Measurements from ENCODE around the gene NLGN4X.
"Not testable (repeated sequence)": the region's sequence is repeated elsewhere in the genome, so short reads cannot be mapped to it uniquely, and the experiment has no call there.

NLGN4X gene

DNA sequence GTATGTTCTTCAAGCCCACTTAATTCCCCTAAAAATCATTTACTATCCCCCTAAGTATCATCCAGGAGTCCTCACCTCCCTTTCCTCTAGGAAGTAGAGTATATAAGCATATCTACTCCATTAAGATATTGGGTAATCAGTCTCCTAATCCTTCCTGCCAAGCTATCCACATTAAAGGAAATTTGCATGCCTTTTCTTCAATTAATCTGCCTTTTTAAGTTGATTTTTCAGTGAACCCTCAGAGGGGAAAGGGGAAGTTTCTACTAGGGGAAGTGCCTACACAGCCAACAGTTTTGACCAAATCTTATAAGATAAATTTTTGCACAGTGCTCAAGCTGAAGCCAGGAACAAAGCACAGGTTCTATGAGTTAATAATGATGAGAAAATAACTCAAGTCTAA, 222.8 kb downstream of the NLGN4X start:
- DNase-seq (ENCODE audit: low read depth): no peak

DNA sequence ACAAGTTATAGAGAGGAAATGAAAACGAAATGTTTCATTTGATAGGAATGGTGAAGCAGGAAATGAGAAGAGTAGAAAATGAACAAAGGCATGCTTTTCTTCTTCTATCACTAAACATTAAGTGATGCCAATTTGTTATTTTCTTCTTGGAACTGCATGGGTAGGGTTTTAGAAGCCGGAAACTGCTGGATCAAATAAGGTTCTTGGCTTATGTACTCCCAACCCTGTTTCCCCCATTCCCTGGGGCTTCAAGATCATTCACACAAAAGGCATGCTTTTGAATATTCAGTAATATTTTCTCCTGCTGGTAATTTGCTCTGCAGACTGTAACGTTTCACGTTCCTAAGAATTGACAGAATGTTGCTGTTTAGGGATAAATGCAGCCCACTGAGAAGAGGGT, 224.1 kb downstream of the NLGN4X start:
- no peak for DNase-seq (ENCODE audit: low read depth)

DNA sequence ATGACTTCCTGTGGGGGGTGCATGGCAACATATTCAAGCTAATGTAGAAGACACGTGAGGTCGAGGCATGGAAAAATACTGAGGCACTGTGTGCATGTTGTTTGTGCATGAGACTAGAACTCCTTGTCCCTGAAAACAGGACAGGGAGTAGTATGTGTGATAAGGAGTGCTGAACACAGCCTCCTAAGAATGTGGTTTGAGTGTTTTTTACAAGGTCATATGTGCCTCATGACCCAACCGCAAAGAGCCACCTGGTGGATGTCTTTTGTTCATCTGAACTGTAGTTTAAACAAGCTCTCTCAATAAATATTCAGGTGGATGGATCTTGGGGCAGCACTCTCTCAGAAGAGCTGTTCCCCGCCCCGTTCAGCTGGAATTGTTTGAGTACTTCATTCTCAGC, 226.6 kb downstream of the NLGN4X start:
- no peak for DNase-seq (ENCODE audit: low read depth)

DNA sequence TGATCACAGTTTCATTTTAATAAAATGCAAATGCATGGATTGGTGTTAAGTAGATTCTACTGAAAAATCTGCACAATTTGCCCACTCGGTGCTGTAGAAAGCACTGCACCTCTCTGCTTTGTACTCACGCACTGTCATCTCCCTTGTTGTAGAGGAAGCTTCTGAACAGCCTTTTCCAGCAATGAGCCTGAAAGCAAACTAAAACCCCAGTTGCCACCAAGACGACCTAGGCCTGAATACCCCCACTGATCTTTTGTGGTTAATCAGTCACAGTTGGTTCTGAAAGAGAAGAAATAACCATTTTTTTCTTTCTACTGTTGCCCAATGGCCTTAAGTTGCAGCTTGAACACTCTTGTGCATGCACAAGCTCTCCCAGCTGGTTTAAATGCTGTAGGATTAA, 229.8 kb downstream of the NLGN4X start:
- no peak for DNase-seq (ENCODE audit: low read depth)

DNA sequence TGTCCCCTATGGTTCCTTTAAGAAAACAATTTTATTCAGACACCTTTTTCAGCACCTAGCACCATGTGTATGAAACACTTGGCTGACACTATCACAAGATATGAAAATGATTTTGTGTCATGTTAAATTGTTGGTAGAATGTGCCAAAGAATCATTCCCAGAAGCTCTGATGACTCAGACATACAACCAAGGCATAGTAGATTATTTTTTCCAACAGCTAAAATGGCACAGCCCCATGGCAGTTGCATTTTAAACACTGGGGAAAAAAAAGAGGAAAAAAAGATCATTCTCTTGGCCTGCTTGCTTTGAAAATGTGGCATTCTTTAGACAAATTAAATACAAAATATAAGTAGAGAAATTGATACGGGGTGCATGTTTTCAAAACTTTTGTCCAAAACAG, 230.2 kb downstream of the NLGN4X start:
- DNase-seq (ENCODE audit: low read depth): no peak

DNA sequence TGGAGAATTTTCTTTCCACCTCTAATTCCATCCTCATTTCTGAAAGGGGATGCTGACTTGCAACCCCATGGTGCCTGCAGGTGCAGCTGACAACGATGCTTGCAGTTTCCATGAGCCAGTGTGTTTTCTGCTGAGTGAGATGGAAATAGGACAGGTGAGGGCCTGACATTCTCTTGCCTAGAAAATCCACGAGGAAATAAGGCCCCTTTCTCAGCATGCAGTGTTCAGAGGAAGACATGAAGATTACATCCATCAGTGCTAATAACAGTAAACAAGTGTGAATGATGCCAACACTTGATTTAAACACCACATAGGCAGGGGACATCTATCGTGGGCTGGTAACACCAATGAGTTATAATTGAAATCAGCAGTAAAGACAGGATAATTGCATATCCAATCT, 237.3 kb downstream of the NLGN4X start:
- DNase-seq (ENCODE audit: low read depth): no peak

DNA sequence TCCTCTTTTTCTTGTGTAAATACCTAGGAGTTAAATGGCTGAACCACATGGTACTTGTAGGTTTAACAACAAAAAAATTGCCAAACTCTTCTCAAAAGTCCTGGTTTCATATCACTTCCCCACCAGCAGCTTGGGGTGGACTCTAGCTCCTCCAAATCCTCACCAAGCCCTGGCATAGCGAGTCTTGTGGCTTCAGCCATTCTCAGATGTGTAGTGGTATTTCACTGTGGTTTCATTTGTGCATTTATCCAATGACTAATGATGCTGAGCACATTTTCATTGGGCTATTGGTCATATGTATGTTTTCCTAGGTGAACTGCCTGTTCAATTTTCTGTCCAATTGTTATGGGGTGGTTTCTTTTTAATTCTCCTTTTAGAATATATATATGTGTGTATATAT, 249.3 kb downstream of the NLGN4X start:
- DNase-seq (ENCODE audit: low read depth): no peak

DNA sequence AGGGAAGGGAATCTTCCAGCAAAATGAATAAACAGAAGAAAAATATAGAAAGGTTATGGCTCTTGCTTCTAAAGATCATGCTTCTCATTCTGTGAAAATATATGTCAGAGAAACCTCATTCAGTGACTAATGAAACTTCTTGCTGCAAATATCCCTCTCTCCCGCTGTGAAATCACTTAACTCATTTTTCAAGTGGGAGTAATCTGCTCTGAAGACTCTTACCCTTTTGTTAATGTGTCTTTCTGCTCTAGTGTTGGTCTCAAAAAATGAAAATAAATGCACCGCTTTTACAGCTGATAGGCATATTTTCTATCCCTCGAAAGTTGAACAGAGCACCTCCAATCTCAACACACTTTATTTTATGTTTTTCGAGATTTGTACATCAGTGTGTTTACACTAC, 252.3 kb downstream of the NLGN4X start:
- DNase-seq (ENCODE audit: low read depth): no peak

DNA sequence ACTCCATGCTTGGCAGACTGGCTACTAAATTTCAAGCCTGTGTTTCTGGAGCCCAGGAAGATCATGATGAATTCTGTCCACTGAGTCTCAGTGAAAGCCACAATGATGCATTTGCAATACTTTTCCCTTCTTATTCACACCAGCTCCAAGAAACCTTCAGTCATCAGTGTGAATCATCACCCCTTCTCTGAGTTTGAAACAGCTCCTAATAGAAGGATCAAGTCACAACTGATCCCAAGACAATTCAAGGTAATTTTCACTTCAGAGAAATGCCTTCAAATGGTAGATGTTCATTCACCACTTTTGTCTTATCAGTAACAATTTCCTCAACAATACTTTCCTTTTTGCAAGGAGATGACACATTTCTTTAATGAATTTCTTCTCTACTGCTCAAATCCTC, 257.4 kb downstream of the NLGN4X start:
- no peak for DNase-seq (ENCODE audit: low read depth)

DNA sequence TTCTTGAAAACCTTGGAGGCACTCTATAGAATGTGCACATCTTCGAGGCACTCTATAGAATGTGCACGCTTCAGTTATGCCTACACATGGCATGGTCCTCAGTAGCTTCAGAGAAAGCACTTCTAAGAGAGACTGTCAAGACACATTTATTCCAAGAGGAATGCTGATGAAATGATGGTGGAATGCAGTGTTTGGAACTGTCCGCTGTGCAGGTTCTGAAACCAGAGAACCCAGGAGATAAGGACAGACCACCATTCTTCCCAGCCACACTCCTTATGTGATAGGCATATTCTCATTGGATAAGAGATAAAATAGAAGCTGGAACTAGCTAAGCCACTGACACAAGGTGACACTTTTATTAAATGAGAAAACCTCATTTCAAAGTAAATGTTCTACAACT, 263.3 kb downstream of the NLGN4X start:
- DNase-seq (ENCODE audit: low read depth): no peak

DNA sequence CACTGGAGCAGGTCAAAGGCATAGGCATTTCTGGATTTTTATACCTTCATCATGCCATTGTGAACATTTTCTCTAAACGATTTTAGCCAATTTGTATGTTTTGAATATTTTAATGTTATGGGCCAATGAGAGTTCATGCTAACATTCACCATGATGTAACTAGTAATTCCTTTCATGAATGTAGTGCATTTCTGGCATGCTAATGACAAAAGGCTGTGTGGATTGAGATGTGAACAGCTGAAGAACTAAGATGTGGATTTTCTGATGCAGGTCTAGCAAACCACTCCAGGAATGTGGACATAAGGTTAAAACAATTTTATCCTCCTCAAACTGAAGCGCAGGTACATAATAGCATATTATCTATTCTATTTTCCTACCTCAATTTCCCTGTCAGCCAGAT, 269.4 kb downstream of the NLGN4X start:
- DNase-seq (ENCODE audit: low read depth): no peak

DNA sequence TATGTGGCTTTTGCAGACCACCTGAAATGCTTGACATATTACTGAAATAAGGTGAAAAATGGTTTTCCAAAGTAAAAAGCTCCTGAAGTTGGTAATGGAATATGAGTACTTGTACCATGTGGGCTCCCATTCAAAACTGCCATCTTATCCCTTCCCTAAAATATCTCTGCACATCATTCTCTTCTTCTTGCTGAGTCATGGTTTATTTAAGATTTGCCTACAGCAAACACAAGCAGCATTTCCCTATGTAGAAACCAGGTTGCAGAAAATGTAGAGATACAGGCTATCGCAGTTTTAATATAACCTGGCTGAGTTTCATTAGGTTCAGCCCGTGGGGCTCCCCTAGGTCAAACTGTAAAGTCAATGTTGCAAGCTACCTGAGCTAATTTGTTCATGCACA, 270.1 kb downstream of the NLGN4X start:
- no peak for DNase-seq (ENCODE audit: low read depth)

DNA sequence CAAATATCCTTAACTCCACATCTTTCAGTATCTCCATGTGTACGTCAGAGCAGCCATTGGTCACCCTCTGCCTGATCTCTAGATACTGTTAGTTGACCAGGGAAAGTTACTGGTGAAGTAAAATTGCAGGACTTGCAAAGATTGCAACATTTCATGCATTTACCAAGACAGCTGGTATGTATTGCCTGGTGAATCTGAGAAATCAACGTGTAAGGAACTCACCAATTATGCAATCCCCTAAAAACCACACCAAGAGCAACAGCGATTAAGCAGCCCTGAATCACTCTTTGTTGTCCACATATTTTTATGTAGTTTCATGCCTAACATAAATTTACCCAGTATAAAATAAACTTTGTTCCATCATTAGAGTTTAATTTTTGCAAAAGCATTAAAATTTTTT, 271.2 kb downstream of the NLGN4X start:
- no peak for DNase-seq (ENCODE audit: low read depth)

DNA sequence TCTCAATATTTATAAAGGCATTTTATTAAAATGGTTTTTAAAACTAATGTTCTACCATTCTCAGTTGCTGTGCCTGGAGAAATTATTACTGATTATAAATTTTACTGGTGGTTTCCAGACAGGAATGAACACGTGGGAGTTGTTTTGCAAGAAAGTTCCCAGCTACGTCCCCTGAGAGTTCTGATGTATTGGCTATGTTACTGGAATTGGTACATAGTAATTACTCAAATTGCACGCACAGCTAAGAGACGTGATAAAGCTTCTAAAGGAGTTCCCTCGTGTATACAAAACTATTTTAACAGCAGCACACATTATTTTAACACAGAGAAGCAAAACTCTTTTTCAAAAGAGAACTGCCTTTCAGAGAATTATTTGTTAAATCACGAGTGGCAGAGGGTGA, 292.2 kb downstream of the NLGN4X start:
- DNase-seq (ENCODE audit: low read depth): no peak

DNA sequence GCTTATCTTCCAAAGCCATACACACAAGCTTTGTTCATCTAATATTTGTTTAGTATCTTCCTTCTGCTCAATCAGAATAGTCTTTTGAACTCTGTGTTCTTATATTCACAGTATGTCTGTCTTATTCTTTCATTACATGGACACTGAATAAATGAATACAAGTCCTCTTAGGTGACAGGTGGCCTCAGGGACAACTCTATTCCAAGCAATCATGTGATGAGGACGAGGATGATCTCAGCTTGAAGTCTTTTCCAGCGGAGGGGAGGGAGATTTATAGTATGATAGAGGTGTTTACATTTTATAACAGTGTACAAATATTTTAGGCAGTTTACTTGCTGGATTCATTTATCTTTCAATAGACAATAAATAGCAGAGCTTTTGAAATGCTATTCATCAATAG, 300.4 kb downstream of the NLGN4X start:
- DNase-seq (ENCODE audit: low read depth): no peak

DNA sequence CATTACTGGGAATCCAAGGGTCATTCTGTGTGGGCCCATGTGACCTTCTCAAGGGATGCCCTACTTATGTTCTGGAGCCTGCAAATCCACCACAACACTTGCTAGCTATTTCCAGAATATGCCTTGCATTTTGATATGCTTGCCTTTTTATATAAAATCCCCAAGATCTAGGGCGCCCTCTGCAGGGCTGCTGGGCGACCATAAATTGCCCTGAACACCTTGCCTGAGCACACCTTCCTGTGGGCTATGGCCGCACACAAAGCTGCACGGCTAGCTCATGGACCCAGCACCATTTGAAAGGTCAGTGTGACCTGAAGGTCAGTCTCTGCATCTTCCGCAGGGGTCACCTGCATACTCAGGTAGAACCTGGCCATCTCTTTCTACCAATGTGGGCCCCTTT, 311.7 kb downstream of the NLGN4X start:
- no peak for DNase-seq (ENCODE audit: low read depth)

DNA sequence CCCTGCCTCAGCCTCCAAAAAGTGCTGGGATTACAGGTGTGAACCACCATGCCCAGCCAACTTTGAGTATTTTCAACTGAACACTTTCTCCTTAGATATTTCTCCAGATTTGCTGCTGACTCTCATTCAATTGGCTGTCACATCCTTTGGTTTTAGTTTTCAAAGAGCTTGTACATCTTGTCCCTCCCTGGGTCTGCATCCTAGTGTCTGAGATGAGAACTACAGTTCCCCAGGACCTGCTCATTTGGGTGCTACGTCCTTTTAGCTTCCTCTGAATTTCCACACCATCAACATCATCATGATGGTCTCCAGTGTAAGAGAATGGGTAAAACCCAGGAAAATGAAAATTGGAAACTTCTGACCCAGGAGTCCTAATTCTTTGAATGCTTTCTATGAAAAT, 312.9 kb downstream of the NLGN4X start:
- DNase-seq (ENCODE audit: low read depth): no peak

DNA sequence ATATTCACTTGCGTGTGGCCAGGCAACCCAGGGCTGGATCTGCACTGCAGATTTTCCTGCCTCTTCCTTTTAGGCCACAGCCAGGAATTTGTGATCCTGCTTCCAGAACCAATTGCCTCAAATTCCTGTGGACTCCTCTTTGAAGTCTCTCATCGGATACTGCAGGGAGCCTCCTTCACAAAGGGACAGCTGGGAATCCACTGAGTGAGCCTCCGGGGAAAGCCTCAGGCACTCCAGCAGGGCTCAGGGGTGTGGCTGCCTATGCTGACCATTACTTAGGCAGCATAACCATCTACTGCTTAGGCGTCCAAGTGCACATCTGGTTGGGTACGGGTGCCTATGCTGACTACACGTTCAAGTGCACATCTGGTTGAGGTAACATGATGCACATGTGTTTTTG, 321.5 kb downstream of the NLGN4X start:
- DNase-seq (ENCODE audit: low read depth): no peak

DNA sequence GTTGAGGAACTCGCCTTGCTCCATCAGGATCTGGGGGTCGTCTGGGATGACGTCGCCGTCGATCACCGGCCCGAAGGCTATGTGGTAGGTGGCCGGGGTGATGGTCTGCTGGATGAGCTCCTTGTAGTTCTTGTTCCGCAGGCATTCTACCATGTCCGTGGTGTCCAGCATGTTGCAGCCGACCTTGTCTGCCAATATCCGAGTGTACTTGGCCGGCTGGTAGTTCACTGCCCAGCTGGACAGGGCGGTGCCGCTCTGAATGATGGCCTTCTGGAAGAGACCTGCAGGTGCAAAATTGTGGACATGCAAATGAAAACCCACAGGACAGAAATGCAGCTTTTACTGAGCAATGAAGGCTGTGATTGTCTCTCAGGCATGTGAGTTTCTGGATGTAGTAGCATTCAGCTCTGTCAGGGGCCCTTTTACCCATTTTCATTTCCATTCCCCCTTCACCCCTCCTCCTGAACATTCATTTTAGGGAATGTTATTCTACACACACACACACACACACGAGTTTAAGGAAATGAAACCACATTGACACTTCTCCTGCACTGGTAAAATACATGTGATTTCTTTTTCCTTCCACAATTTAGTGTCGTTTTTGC, 325.0 kb downstream of the NLGN4X start:
- not testable (repeated sequence) for DNase-seq (ENCODE audit: low read depth)

DNA sequence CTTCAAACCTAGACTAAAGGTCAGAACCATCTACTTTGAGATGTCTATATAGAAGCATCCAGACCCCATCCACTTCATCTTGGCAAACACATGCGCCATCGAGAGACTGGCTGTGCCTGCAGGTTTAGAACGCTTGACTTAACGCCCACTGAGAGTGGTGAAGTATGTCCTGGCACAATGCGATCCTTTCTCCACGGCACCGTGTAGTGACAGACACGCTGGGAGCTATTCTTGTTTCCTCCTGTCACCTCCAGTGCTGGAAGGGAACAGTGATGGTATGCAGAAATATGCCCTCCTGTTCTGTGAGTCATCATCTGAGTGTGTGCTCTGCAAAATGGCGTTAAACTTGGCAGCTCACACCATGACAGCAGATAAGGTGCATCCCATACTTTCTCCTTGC, 330.2 kb downstream of the NLGN4X start:
- no peak for DNase-seq (ENCODE audit: low read depth)

DNA sequence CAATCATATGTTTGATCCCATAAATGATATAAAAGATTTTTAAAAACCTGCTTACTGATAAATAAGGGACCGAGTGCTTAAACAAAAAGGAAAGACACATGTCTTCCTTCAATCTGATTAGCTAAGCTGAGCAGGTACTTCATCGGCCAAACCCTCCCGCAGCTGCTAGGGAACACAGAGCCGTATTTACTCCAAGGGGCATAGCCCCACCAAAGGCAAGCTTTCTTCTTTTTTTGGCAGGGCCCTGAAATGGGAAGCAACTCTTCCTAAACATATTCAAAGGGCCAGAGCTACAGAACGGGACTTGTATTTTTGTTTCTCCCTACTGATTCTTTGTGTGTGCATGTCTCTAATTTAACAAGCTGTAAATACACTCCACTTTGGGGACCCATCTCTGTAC, 337.3 kb downstream of the NLGN4X start:
- DNase-seq (ENCODE audit: low read depth): no peak

DNA sequence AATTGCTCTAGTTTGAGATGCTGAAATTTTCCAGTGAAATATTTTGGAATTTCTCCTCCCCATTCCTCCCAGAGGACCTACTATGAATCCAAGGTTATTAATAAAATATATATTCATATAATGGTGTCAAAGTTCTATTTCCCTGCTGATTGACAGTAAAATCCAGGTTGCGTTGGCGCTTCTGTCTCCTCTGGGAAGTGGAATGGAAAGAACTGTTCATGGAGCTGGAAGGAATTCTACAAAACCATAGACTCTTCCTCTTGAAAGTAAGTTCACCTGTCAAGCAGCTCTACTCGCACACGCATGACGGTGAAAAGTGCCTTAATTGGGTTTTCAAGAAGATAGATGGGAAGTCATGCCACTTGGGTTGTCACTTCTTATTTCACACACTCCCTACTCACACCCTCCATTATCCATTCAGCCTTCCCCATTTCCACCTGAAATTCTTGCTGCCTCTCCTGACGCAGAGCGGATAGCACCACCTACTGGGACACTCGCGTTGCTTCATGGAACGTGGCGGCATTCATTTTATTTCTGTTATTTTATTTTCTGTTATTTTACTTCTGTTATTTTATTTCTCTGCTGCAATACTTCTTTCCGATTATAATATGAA, 351.6 kb downstream of the NLGN4X start:
- DNase-seq (ENCODE audit: low read depth): no peak

DNA sequence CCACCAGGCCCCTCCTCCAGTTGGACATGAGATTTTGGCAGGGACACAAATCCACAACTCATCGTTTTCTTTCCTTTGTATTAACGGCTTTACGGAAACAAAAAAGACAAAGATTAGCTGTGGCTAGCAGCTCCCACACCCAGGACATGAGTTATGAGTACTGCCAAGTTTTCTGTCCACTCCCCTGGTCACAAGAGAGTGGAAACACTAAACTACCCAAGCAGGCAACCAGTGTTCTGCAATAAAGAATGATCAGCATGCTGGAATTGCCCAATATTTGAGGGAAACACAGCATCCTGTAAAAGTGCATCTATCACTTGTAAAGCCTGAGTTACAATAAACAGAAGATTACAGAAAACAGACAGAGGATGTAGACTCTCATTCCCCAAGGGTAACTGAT, 358.4 kb downstream of the NLGN4X start:
- no peak for DNase-seq (ENCODE audit: low read depth)

DNA sequence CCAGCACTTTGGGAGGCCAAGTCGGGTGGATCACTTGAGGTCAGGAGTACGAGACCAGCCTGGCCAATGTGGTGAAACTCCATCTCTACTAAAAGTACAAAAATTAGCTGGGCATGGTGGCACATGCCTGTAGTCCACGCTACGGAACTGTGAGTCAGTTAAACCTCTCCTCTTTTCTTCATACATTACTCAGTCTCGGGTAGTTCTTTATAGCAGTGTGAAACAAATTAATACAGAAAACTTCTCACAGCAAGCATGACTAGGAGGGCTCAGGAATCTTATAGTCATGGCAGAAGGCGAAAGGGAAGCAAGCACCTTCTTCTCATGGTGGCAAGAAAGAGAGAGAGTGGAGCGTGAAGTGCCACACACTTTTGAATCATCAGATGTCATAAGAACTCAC, 358.9 kb downstream of the NLGN4X start:
- no peak for DNase-seq (ENCODE audit: low read depth)

DNA sequence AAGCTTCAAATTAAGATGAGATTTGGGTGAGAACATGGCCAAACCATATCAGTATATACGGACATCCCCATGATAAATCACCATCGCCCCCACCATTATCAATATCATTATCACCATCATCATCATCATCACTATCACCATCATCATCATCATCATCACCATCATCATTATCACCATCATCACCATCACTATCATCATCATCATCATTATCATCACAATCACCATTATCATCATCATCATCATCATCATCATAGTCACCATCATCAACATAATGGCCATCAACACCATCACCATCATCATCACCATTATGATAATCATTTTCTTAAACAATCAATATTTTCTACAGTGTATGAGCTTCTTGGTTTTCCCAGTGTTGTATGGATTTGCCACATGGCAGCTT, 360.9 kb downstream of the NLGN4X start:
- DNase-seq (ENCODE audit: low read depth): no peak

Measured in activated T-helper 1 cell treated with Interleukin-2 at 50 U/mL for 16 hours (primary cell).